Measurements from ENCODE around the gene ARHGAP18. TPM values are rescaled to one million over a fixed set of nuclear protein-coding genes. Genes with fewer than 3 reads are reported as not detected.

Gene ARHGAP18
- total and polyA plus RNA-seq, 10 of the 15 experiments (the other 5 are each of a cell fraction or from before 2014, with no cell fraction given), result 18.2 to 52.2 (median 31.7) TPM

DNA sequence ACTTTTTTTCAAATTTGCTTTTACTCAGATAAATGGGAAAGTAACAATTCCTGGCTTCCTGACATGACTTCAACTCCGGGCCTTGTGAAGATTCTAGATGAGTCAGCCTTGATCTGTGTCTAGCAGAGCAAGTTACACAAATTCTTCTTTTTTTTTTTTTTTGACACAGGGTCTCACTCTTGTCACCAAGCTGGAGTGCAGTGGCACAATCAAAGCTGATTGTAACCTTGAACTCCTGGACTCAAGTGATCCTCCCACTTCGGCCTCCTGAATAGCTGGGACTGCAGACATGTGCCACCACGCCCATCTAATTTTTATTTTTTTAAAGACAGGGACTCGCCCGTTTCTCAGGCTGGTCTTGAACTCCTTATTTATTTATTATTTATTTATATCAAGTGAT is 7.3 kb upstream of the ARHGAP18 start:
- DNase-seq (ENCODE audit: low read depth, low spot score) (no peak), FAIRE-seq (no peak), ATAC-seq (no peak)
- H3K9me3 ChIP-seq (replicated peaks; ENCODE audit: control insufficient read depth, insufficient read depth, low read length), result no peaks in the 10 kb centered on the region
- WGBS (ENCODE audit: insufficient coverage, insufficient replicate concordance, low lambda C conversion rate, missing lambda C conversion rate), result 87% methylated on average over 5 of the region's 5 CpGs
- ChIA-PET POLR2A (interaction anchor here (0.6 to 2.7 kb wide), 4 partner anchors 12 to 110 kb away, joined by 3 to 8 read pairs (median 4); no protein-coding TSS in a partner anchor), RAD21 (ENCODE audit: unreplicated experiment) (interaction anchor here (0.6 to 4.3 kb wide), 5 partner anchors 9 to 119 kb away, joined by 3 to 17 read pairs (median 5); no protein-coding TSS in a partner anchor), SMC1A (ENCODE audit: uncharacterized antibody, unreplicated experiment) (interaction anchor here (0.6 to 17.6 kb wide), 8 partner anchors 8 to 215 kb away, joined by 3 to 247 read pairs (median 3); partner anchors contain the start of gene ARHGAP18), CTCF (interaction anchor here (0.8 to 1.7 kb wide), 8 partner anchors 9 to 218 kb away, joined by 3 to 6 read pairs (median 4); no protein-coding TSS in a partner anchor)
- H3K9ac ChIP-seq (ENCODE audit: control insufficient read depth, insufficient read depth, low read length), result no peak overlapping the region
- H3K4me3 ChIP-seq, result no peak overlapping the region
- BruUV-seq (replicated peaks), result no TSS peak
- H3K4me2 ChIP-seq (ENCODE audit: control insufficient read depth, insufficient read depth), result no peak overlapping the region
- in situ Hi-C loops (cut with MboI) (no loop called here), intact Hi-C loops (cut with micrococcal nuclease; ENCODE audit: unreplicated experiment) (no loop called here)
- no peaks in the 10 kb centered on the region for H3K4me1 ChIP-seq (ENCODE audit: control insufficient read depth, insufficient read depth, low read length)
- no peaks in the 10 kb centered on the region for H4K20me1 ChIP-seq (ENCODE audit: control insufficient read depth, insufficient read depth)
- H3K27ac ChIP-seq (ENCODE audit: control insufficient read depth, insufficient read depth), result no peak overlapping the region
- H3K36me3 ChIP-seq (ENCODE audit: control insufficient read depth in 2 of 2, insufficient read depth in 2 of 2, low read length in 1 of 2), result no peaks in the 10 kb centered on the region
- no peaks in the 10 kb centered on the region for H3K79me2 ChIP-seq (ENCODE audit: control insufficient read depth, insufficient read depth, low read length)
- no peaks in the 10 kb centered on the region for H3K27me3 ChIP-seq (replicated peaks in 1 of 2; ENCODE audit: control insufficient read depth in 2 of 2, insufficient read depth in 2 of 2, low read length in 1 of 2)
- peak overlapping the region; percentile 17; the same call in 1 of the 2 replicates for H2AFZ ChIP-seq (ENCODE audit: control insufficient read depth, low read depth, low read length)
- no peak for TF ChIP-seq JUNB (IDR thresholded peaks at IDR 0.05)
- no peak for TF ChIP-seq POLR2AphosphoS2 (IDR thresholded peaks at IDR 0.05; ENCODE audit: low read depth, low read length)
- TF ChIP-seq, protein P1, sequence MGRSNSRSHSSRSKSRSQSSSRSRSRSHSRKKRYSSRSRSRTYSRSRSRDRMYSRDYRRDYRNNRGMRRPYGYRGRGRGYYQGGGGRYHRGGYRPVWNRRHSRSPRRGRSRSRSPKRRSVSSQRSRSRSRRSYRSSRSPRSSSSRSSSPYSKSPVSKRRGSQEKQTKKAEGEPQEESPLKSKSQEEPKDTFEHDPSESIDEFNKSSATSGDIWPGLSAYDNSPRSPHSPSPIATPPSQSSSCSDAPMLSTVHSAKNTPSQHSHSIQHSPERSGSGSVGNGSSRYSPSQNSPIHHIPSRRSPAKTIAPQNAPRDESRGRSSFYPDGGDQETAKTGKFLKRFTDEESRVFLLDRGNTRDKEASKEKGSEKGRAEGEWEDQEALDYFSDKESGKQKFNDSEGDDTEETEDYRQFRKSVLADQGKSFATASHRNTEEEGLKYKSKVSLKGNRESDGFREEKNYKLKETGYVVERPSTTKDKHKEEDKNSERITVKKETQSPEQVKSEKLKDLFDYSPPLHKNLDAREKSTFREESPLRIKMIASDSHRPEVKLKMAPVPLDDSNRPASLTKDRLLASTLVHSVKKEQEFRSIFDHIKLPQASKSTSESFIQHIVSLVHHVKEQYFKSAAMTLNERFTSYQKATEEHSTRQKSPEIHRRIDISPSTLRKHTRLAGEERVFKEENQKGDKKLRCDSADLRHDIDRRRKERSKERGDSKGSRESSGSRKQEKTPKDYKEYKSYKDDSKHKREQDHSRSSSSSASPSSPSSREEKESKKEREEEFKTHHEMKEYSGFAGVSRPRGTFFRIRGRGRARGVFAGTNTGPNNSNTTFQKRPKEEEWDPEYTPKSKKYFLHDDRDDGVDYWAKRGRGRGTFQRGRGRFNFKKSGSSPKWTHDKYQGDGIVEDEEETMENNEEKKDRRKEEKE (IDR thresholded peaks at IDR 0.05), result no peak
- TF ChIP-seq, protein P2, sequence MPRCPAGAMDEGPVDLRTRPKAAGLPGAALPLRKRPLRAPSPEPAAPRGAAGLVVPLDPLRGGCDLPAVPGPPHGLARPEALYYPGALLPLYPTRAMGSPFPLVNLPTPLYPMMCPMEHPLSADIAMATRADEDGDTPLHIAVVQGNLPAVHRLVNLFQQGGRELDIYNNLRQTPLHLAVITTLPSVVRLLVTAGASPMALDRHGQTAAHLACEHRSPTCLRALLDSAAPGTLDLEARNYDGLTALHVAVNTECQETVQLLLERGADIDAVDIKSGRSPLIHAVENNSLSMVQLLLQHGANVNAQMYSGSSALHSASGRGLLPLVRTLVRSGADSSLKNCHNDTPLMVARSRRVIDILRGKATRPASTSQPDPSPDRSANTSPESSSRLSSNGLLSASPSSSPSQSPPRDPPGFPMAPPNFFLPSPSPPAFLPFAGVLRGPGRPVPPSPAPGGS (IDR thresholded peaks at IDR 0.05; ENCODE audit: borderline replicate concordance, insufficient read depth, low read depth, low read length, poor library complexity, severe bottlenecking), result no peak
- TF ChIP-seq ZBED1 (IDR thresholded peaks at IDR 0.05; ENCODE audit: borderline replicate concordance), result no peak
- TF ChIP-seq, protein P3, sequence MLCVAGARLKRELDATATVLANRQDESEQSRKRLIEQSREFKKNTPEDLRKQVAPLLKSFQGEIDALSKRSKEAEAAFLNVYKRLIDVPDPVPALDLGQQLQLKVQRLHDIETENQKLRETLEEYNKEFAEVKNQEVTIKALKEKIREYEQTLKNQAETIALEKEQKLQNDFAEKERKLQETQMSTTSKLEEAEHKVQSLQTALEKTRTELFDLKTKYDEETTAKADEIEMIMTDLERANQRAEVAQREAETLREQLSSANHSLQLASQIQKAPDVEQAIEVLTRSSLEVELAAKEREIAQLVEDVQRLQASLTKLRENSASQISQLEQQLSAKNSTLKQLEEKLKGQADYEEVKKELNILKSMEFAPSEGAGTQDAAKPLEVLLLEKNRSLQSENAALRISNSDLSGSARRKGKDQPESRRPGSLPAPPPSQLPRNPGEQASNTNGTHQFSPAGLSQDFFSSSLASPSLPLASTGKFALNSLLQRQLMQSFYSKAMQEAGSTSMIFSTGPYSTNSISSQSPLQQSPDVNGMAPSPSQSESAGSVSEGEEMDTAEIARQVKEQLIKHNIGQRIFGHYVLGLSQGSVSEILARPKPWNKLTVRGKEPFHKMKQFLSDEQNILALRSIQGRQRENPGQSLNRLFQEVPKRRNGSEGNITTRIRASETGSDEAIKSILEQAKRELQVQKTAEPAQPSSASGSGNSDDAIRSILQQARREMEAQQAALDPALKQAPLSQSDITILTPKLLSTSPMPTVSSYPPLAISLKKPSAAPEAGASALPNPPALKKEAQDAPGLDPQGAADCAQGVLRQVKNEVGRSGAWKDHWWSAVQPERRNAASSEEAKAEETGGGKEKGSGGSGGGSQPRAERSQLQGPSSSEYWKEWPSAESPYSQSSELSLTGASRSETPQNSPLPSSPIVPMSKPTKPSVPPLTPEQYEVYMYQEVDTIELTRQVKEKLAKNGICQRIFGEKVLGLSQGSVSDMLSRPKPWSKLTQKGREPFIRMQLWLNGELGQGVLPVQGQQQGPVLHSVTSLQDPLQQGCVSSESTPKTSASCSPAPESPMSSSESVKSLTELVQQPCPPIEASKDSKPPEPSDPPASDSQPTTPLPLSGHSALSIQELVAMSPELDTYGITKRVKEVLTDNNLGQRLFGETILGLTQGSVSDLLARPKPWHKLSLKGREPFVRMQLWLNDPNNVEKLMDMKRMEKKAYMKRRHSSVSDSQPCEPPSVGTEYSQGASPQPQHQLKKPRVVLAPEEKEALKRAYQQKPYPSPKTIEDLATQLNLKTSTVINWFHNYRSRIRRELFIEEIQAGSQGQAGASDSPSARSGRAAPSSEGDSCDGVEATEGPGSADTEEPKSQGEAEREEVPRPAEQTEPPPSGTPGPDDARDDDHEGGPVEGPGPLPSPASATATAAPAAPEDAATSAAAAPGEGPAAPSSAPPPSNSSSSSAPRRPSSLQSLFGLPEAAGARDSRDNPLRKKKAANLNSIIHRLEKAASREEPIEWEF (IDR thresholded peaks at IDR 0.05; ENCODE audit: insufficient replicate concordance, low read depth, low read length), result no peak
- TF ChIP-seq BMI1 (IDR thresholded peaks at IDR 0.05; ENCODE audit: borderline replicate concordance), result no peak
- TF ChIP-seq NFXL1 (IDR thresholded peaks at IDR 0.05; ENCODE audit: borderline replicate concordance), result no peak
- TF ChIP-seq POU2F2 (IDR thresholded peaks at IDR 0.05; ENCODE audit: borderline replicate concordance, low read depth, low read length), result no peak
- TF ChIP-seq NR2F1 (conservative IDR thresholded peaks at IDR 0.05), result no peak
- TF ChIP-seq, protein P4, sequence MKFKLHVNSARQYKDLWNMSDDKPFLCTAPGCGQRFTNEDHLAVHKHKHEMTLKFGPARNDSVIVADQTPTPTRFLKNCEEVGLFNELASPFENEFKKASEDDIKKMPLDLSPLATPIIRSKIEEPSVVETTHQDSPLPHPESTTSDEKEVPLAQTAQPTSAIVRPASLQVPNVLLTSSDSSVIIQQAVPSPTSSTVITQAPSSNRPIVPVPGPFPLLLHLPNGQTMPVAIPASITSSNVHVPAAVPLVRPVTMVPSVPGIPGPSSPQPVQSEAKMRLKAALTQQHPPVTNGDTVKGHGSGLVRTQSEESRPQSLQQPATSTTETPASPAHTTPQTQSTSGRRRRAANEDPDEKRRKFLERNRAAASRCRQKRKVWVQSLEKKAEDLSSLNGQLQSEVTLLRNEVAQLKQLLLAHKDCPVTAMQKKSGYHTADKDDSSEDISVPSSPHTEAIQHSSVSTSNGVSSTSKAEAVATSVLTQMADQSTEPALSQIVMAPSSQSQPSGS (IDR thresholded peaks at IDR 0.05; ENCODE audit: low read length), result no peak
- no peak for TF ChIP-seq STAT3 (IDR thresholded peaks at IDR 0.05; ENCODE audit: low read depth, low read length)
- TF ChIP-seq ASH2L (IDR thresholded peaks at IDR 0.05; ENCODE audit: borderline replicate concordance, low read depth), result no peak

Data from GM12878 (cell line).